K562 treated with DMSO at 1 percent for 48 hours (cell line): ENCODE measurements around the gene TXNDC15. TPM values are rescaled to one million over a fixed set of nuclear protein-coding genes. Genes with fewer than 3 reads are reported as not detected.

Source experiments
- total RNA-seq: library from RNA; unstranded; fragments of 300-600 nt; gene quantifications from 2 replicates; pipeline ENCODE4 v1.2.3, GENCODE V29; 2022; ENCODE audit warnings: low replicate concordance; ENCODE audit errors: extremely low read depth

TXNDC15 gene
- total RNA-seq = not detected in 2 replicates

GRCh38 chr5:134873987-134874830 is at the start of gene TXNDC15:
TXNDC15 (plus strand) TSS chr5:134874371; CDS start chr5:134874428, 57 bp downstream.

DNA sequence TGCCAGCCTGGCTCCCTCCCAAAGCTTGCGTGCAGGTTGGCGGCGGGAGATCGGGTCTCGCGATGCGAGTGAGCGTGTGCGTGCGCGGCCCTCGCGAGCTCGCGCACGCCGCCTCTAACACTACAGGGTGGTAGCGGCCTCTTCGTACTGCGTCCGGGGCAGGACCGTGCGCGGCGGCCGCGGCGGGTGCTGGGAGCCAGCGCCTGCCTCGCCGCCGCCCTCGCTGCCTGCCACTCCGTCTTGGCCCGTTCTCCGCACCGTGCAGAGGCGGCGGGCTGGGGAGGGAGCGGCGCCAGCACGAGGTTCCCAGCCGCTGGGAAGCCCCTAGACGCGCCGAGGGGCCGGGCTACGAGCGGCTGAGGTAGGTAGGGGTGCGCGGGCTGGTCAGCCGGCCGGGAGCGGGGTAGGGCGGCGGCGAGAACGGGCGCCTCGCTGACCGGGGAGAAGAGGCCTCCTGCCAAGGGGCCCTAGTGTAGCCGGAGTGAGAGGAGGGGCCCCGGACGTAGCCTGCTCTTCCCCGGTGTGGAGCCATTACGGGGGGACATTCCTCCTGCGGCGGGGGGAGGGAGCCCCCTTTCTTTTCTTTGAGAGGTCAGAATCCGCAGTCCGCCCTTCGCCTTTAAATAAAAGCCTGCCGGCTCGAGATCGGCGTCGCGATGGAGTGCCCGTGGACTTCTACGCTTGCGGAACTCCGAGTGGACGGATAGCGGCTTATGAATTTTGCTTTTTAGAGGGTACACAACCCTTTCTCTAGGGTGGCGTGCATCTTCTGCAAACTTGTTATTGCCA is 28.1 kb upstream of the TXNDC15 start, which contains the start of gene C5orf24:
Gene C5orf24, plus strand, starts transcription at position 117 of the 789 bp plus-strand sequence. CDS start 8,933 bp downstream, outside the sequence.

GRCh38 chr5:134904610-134905245 is 30.6 kb downstream of the TXNDC15 start, which contains the start of gene PCBD2:
PCBD2 (plus strand) TSS chr5:134905131; CDS start chr5:134905140, 9 bp downstream.

Other genes starting within 250 kb of the TXNDC15 start
- gene SAR1B, start 241.5 kb upstream of the TXNDC15 start, total RNA-seq = not detected in 2 replicates
- not detected in 2 replicates for gene SEC24A, start 225.6 kb upstream of the TXNDC15 start, total RNA-seq
- not detected in 2 replicates for gene CAMLG, start 135.8 kb upstream of the TXNDC15 start, total RNA-seq
- not detected in 2 replicates for gene DDX46, start 115.6 kb upstream of the TXNDC15 start, total RNA-seq
- not detected in 2 replicates for gene C5orf24, start 28.4 kb upstream of the TXNDC15 start, total RNA-seq
- not detected in 2 replicates for gene PCBD2, start 30.8 kb downstream of the TXNDC15 start, total RNA-seq
- not detected in 2 replicates for gene CATSPER3, start 93.5 kb downstream of the TXNDC15 start, total RNA-seq
- not detected in 2 replicates for gene PITX1, start 159.9 kb downstream of the TXNDC15 start, total RNA-seq